ENCODE measurements around the gene NUDT6.
A peak's percentile ranks its signal among the peaks of the same experiment; 100 is the strongest.

Gene NUDT6

GRCh38 chr4:122899682-122900081 is 22.7 kb downstream of the NUDT6 start:
- H2AFZ ChIP-seq (ENCODE audit: low read length, unreplicated experiment) = no peak overlapping the region
- H3K27me3 ChIP-seq (ENCODE audit: insufficient read depth, low read length) = no peaks in the 10 kb centered on the region
- H3K36me3 ChIP-seq (ENCODE audit: insufficient read depth, low read length) = 0 out of 2 replicates have a peak, but pooled peaks cover 6% of the 10 kb centered on the region
- peaks cover 13% of the 10 kb centered on the region for H3K79me2 ChIP-seq (ENCODE audit: control insufficient read depth, insufficient read depth, low read length, unreplicated experiment)
- peak overlapping the region; percentile 85 for H3K27ac ChIP-seq (ENCODE audit: low read depth, low read length)
- H3K4me1 ChIP-seq (ENCODE audit: control insufficient read depth, insufficient read depth, low read length, unreplicated experiment) = peaks cover 63% of the 10 kb centered on the region
- H3K4me3 ChIP-seq (ENCODE audit: low read depth, low read length) = no peak overlapping the region

GRCh38 chr4:122898370-122899150 is 23.8 kb downstream of the NUDT6 start:
- Histone ChIP-seq H3K4me1 (ENCODE audit: control insufficient read depth, insufficient read depth, low read length, unreplicated experiment) (peaks cover 73% of the 10 kb centered on the region), H3K36me3 (ENCODE audit: insufficient read depth, low read length) (peaks cover 10% of the 10 kb centered on the region; the same call in 1 of the 2 replicates), H3K27ac (ENCODE audit: low read depth, low read length) (peak overlapping the region; percentile 85), H3K27me3 (ENCODE audit: insufficient read depth, low read length) (no peaks in the 10 kb centered on the region), H3K79me2 (ENCODE audit: control insufficient read depth, insufficient read depth, low read length, unreplicated experiment) (peaks cover 22% of the 10 kb centered on the region), H2AFZ (ENCODE audit: low read length, unreplicated experiment) (no peak overlapping the region), H3K4me3 (ENCODE audit: low read depth, low read length) (no peak overlapping the region)

- Histone ChIP-seq H3K79me2 (ENCODE audit: control insufficient read depth, insufficient read depth, low read length, unreplicated experiment) (peaks cover 34% of the 10 kb centered on the region), H3K4me3 (ENCODE audit: low read depth, low read length) (peak overlapping the region; percentile 31; the same call in 1 of the 2 replicates), H3K36me3 (ENCODE audit: insufficient read depth, low read length) (peaks cover 25% of the 10 kb centered on the region), H3K27me3 (ENCODE audit: insufficient read depth, low read length) (no peaks in the 10 kb centered on the region), H3K4me1 (ENCODE audit: control insufficient read depth, insufficient read depth, low read length, unreplicated experiment) (peaks cover 70% of the 10 kb centered on the region), H3K27ac (ENCODE audit: low read depth, low read length) (peak overlapping the region; percentile 85), H2AFZ (ENCODE audit: low read length, unreplicated experiment) (no peak overlapping the region)
These were observed 26.1 kb downstream of the NUDT6 start for GRCh38 chr4:122896270-122896669.

- Histone ChIP-seq H3K79me2 (ENCODE audit: control insufficient read depth, insufficient read depth, low read length, unreplicated experiment) (peaks cover 35% of the 10 kb centered on the region), H3K4me3 (ENCODE audit: low read depth, low read length) (peak overlapping the region; percentile 31), H3K27ac (ENCODE audit: low read depth, low read length) (peak overlapping the region; percentile 85), H3K36me3 (ENCODE audit: insufficient read depth, low read length) (peaks cover 25% of the 10 kb centered on the region), H2AFZ (ENCODE audit: low read length, unreplicated experiment) (no peak overlapping the region), H3K27me3 (ENCODE audit: insufficient read depth, low read length) (no peaks in the 10 kb centered on the region), H3K4me1 (ENCODE audit: control insufficient read depth, insufficient read depth, low read length, unreplicated experiment) (peaks cover 66% of the 10 kb centered on the region)
These were observed 26.9 kb downstream of the NUDT6 start for GRCh38 chr4:122895336-122895995.

GRCh38 chr4:122894827-122895226 is 27.6 kb downstream of the NUDT6 start:
- Histone ChIP-seq H3K4me1 (ENCODE audit: control insufficient read depth, insufficient read depth, low read length, unreplicated experiment) (peaks cover 68% of the 10 kb centered on the region), H2AFZ (ENCODE audit: low read length, unreplicated experiment) (no peak overlapping the region), H3K27ac (ENCODE audit: low read depth, low read length) (peak overlapping the region; percentile 85), H3K4me3 (ENCODE audit: low read depth, low read length) (no peak overlapping the region), H3K79me2 (ENCODE audit: control insufficient read depth, insufficient read depth, low read length, unreplicated experiment) (peaks cover 42% of the 10 kb centered on the region), H3K27me3 (ENCODE audit: insufficient read depth, low read length) (no peaks in the 10 kb centered on the region), H3K36me3 (ENCODE audit: insufficient read depth, low read length) (peaks cover 25% of the 10 kb centered on the region)

- H3K79me2 ChIP-seq (ENCODE audit: control insufficient read depth, insufficient read depth, low read length, unreplicated experiment) = peaks cover 56% of the 10 kb centered on the region
- peaks cover 37% of the 10 kb centered on the region for H3K36me3 ChIP-seq (ENCODE audit: insufficient read depth, low read length)
- H3K4me3 ChIP-seq (ENCODE audit: low read depth, low read length) = peak overlapping the region; percentile 13; the same call in 1 of the 2 replicates
- H2AFZ ChIP-seq (ENCODE audit: low read length, unreplicated experiment) = no peak overlapping the region
- H3K27me3 ChIP-seq (ENCODE audit: insufficient read depth, low read length) = no peaks in the 10 kb centered on the region
- peaks cover 50% of the 10 kb centered on the region for H3K4me1 ChIP-seq (ENCODE audit: control insufficient read depth, insufficient read depth, low read length, unreplicated experiment)
- peak overlapping the region; percentile 81 for H3K27ac ChIP-seq (ENCODE audit: low read depth, low read length)
These were observed 32.1 kb downstream of the NUDT6 start for GRCh38 chr4:122890147-122890795.

- Histone ChIP-seq H2AFZ (ENCODE audit: low read length, unreplicated experiment) (no peak overlapping the region), H3K79me2 (ENCODE audit: control insufficient read depth, insufficient read depth, low read length, unreplicated experiment) (peaks cover 57% of the 10 kb centered on the region), H3K4me1 (ENCODE audit: control insufficient read depth, insufficient read depth, low read length, unreplicated experiment) (peaks cover 48% of the 10 kb centered on the region), H3K36me3 (ENCODE audit: insufficient read depth, low read length) (peaks cover 40% of the 10 kb centered on the region), H3K27ac (ENCODE audit: low read depth, low read length) (peak overlapping the region; percentile 81), H3K4me3 (ENCODE audit: low read depth, low read length) (peak overlapping the region; percentile 13; the same call in 1 of the 2 replicates), H3K27me3 (ENCODE audit: insufficient read depth, low read length) (no peaks in the 10 kb centered on the region)
These were observed 32.7 kb downstream of the NUDT6 start for GRCh38 chr4:122889726-122890125.

GRCh38 chr4:122884499-122884898 is 37.9 kb downstream of the NUDT6 start:
- Histone ChIP-seq H3K27ac (ENCODE audit: low read depth, low read length) (peak overlapping the region; percentile 38), H3K4me3 (ENCODE audit: low read depth, low read length) (no peak overlapping the region), H3K79me2 (ENCODE audit: control insufficient read depth, insufficient read depth, low read length, unreplicated experiment) (peaks cover 56% of the 10 kb centered on the region), H3K4me1 (ENCODE audit: control insufficient read depth, insufficient read depth, low read length, unreplicated experiment) (peaks cover 34% of the 10 kb centered on the region), H3K27me3 (ENCODE audit: insufficient read depth, low read length) (no peaks in the 10 kb centered on the region), H2AFZ (ENCODE audit: low read length, unreplicated experiment) (no peak overlapping the region), H3K36me3 (ENCODE audit: insufficient read depth, low read length) (peaks cover 58% of the 10 kb centered on the region)

- H3K79me2 ChIP-seq (ENCODE audit: control insufficient read depth, insufficient read depth, low read length, unreplicated experiment) = peaks cover 61% of the 10 kb centered on the region
- H2AFZ ChIP-seq (ENCODE audit: low read length, unreplicated experiment) = no peak overlapping the region
- H3K27ac ChIP-seq (ENCODE audit: low read depth, low read length) = peak overlapping the region; percentile 33; the same call in 1 of the 2 replicates
- no peaks in the 10 kb centered on the region for H3K27me3 ChIP-seq (ENCODE audit: insufficient read depth, low read length)
- peaks cover 71% of the 10 kb centered on the region for H3K36me3 ChIP-seq (ENCODE audit: insufficient read depth, low read length)
- H3K4me1 ChIP-seq (ENCODE audit: control insufficient read depth, insufficient read depth, low read length, unreplicated experiment) = peaks cover 31% of the 10 kb centered on the region
- H3K4me3 ChIP-seq (ENCODE audit: low read depth, low read length) = no peak overlapping the region
These were observed 39.3 kb downstream of the NUDT6 start for GRCh38 chr4:122882857-122883735.

GRCh38 chr4:122879001-122879400 is 43.4 kb downstream of the NUDT6 start:
- peaks cover 63% of the 10 kb centered on the region for H3K36me3 ChIP-seq (ENCODE audit: insufficient read depth, low read length)
- H3K4me3 ChIP-seq (ENCODE audit: low read depth, low read length) = no peak overlapping the region
- H3K27me3 ChIP-seq (ENCODE audit: insufficient read depth, low read length) = no peaks in the 10 kb centered on the region
- H3K4me1 ChIP-seq (ENCODE audit: control insufficient read depth, insufficient read depth, low read length, unreplicated experiment) = peaks cover 44% of the 10 kb centered on the region
- H3K27ac ChIP-seq (ENCODE audit: low read depth, low read length) = peak overlapping the region; percentile 48
- H3K79me2 ChIP-seq (ENCODE audit: control insufficient read depth, insufficient read depth, low read length, unreplicated experiment) = peaks cover 70% of the 10 kb centered on the region
- no peak overlapping the region for H2AFZ ChIP-seq (ENCODE audit: low read length, unreplicated experiment)
